ENCODE results near the gene SLC4A7.

DNA sequence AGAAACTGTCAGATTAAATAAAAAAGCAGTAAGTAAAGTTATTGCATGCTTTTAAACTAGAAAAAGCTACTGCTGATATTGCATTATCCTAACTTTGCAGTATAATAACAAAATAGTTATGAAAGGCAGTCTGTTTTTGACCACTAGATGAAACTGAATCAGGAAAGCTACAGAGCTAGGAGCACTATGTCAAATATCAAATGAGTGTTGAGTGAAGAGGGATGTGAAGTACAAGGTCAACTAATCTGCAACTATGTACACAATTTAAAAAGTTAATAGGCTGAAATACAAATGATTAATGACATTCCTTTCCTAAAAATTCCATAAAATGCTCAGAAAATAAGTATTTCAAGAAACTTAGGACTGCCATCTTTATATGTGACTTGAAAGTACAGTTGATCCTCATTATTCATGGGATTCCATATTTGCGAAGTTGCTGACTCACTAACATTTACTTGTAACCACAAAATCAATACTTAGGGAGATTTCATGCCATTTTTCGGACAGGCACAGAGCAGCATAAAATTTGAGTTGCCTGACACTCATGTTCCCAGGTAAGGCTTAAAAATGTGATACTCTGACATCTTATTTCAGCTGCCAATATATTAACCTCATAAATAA lies 34.5 kb downstream of the SLC4A7 start:
- TF ChIP-seq FOXJ3 (CRISPR knock-in tag; IDR thresholded peaks at IDR 0.05; ENCODE audit: borderline replicate concordance) = no peak
- no peak for TF ChIP-seq TEAD1 (CRISPR knock-in tag; IDR thresholded peaks at IDR 0.05)
- no peak for TF ChIP-seq ETV6 (CRISPR knock-in tag; IDR thresholded peaks at IDR 0.05)
- TF ChIP-seq IRF2 (CRISPR knock-in tag; IDR thresholded peaks at IDR 0.05; ENCODE audit: borderline replicate concordance, low read depth) = no peak

All from WTC11 (cell line).